SKM-1 treated with dmso at 0.1 percent for 144 hours (cell line): ENCODE measurements around the gene ANKRD30B.
"Not testable (repeated sequence)": the region's sequence is repeated elsewhere in the genome, so short reads cannot be mapped to it uniquely, and the experiment has no call there.

Source experiments
- DNase-seq: peaks from one replicate; lab custom pipeline; 2025; ENCODE audit not compliant: unreplicated experiment; lab: John Stamatoyannopoulos, UW

The ANKRD30B gene

DNA sequence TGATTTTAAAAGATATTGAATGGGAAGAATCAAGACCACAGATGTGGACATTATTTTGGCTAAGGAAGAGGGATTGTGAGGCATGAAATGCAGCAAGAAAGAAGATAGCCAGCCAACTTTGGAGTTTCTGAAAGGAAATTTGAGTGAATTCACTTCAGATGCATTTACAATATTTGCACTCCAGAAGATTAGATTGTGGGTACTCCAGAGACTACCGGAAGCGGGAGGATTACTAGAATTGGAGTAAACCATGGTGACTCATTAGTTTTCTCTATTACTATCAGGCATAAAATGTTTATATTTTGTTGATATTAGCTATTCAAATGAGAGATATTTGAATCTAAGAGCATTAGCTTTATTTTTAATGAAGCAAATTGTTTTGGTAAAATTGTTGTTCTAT is 93.6 kb downstream of the ANKRD30B start:
- DNase-seq, result not testable (repeated sequence)

DNA sequence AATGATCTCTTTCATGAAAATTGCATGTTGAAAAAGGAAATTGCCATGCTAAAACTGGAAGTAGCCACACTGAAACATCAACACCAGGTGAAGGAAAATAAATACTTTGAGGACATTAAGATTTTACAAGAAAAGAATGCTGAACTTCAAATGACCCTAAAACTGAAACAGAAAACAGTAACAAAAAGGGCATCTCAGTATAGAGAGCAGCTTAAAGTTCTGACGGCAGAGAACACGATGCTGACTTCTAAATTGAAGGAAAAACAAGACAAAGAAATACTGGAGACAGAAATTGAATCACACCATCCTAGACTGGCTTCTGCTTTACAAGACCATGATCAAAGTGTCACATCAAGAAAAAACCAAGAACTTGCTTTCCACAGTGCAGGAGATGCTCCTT is 103.6 kb downstream of the ANKRD30B start:
- DNase-seq, result not testable (repeated sequence)

DNA sequence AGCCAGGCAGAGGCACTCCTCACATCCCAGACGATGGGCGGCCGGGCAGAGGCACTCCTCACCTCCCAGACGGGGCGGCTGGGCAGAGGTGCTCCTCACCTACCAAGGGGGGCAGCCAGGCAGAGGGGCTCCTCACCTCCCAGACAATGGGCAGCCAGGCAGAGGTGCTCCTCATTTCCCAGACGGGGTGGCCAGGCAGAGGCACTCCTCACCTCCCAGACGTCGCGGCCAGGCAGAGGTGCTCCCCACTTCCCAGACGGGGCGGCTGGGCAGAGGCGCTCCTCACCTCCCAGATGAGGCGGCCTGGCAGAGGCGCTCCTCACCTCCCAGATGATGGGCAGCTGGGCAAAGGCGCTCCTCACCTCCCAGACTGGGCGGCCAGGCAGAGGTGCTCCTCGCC is 107.7 kb downstream of the ANKRD30B start:
- not testable (repeated sequence) for DNase-seq

- DNase-seq, result not testable (repeated sequence)
Observed at GRCh38 chr18:14856256-14856655, 108.3 kb downstream of the ANKRD30B start.

DNA sequence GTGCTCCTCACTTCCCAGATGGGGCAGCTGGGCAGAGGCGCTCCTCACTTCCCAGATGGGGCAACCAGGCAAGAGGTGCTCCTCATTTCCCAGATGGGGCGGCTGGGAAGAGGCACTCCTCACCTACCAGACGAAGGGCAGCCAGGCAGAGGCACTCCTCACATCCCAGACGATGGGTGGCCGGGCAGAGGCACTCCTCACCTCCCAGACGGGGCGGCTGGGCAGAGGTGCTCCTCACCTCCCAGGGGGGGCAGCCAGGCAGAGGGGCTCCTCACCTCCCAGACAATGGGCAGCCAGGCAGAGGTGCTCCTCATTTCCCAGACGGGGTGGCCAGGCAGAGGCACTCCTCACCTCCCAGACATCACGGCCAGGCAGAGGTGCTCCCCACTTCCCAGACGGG is 110.5 kb downstream of the ANKRD30B start:
- not testable (repeated sequence) for DNase-seq

GRCh38 chr18:14859995-14860394 is 112.0 kb downstream of the ANKRD30B start:
- DNase-seq, result not testable (repeated sequence)

DNA sequence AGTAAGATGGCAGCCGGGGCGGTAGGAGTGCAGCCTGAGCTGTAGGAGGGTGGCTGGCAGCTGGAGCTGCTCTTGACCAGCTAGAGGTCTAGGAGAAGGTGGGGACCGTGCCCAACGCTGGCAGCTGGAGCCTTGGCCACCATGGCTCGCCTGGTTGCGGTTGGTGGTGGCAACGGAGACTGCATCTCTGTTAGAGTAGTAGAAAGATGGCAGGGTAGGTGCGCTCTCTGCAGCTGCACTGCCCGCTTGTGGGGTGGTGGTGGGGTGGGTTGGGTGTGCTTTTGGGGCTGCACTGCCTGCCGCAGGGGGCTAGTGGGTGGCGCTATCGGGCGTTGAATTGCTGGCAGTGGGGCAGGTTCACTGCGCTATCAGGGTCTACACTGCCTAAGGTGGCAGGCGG is 118.5 kb downstream of the ANKRD30B start:
- DNase-seq, result not testable (repeated sequence)

DNA sequence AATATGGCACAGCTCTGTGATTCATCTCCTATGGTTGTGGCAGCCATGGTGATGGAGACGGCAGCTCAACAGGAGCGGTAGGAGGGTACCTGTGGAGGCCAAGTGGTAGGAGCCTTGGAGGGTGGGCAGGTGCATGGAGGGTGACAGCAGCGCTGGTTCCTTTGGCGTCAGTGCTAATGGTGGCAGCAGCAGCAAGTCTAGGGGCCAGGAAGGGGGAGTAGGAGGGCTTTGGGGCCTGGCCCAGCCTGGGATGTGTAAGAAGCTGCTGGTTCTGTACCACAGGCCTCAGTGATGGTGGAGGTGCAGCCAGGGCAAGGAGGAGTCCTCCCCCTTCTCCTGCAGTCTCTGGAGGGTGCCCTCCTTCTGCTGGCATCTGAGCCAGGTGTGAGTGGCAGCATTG is 120.0 kb downstream of the ANKRD30B start:
- not testable (repeated sequence) for DNase-seq

DNA sequence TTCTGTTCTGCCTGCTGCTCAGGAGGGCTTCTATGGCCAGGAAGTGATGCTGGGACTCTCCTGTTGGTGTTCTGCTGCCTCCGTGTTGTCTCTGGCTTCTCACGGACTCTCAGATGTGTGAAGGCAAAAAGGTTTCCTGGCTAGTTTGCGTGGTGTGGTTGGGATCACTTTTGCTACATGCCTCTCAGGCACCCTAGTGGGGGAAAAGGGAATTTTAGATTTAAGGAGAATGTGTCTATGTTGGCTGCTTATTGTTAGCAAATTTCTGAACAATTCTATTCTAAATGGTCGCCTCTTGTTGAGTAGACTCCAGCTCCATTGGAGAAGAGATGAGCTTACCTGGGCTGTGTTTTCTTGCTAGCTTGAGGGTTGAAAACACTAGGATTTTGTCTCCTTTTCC is 120.9 kb downstream of the ANKRD30B start:
- DNase-seq, result not testable (repeated sequence)

- not testable (repeated sequence) for DNase-seq
Observed at GRCh38 chr18:14878826-14879225, 130.9 kb downstream of the ANKRD30B start.

DNA sequence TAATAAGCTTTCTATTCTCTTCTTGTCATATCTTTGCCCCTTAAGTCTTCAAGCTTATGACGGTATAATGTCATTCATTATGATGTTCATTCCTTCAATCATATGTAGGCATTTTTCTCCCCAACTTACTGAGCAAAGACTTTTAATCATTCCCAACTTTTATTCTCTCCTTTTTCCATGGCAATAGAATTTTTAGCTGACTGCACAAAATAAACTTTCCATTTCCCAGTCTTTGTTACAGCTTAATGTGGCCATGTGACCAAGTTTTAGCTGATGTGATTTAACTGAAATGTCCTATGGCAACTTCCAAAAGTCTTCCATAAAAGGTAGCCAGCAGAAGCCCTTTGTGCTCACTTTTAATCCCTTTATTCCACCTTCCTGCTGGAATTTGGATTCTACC is 152.5 kb downstream of the ANKRD30B start:
- DNase-seq, result no peak
